A673 (cell line): ENCODE measurements around the gene SV2C. TPM values are rescaled to one million over a fixed set of nuclear protein-coding genes. Genes with fewer than 3 reads are reported as not detected.
A peak's percentile ranks its signal among the peaks of the same experiment; 100 is the strongest.

Experiments used
- BruUV-seq: library from RNA; stranded (reverse); fragments of 400-500 nt; replicated peaks from 2 replicates; lab custom pipeline; 2021; lab: Mats Ljungman, UMichigan
- CTCF ChIA-PET: fragments of 300-600 bp; sonication (Branson Sonifier 250); formaldehyde crosslinking; loops from one replicate; lab custom pipeline; 2022; ENCODE audit warnings: antibody characterized with exemption; lab: Charles Lee
- POLR2A ChIA-PET: fragments of 300-600 bp; sonication (Branson Sonifier 250); formaldehyde crosslinking; loops from one replicate; lab custom pipeline; 2022; ENCODE audit warnings: antibody characterized with exemption; ENCODE audit not compliant: low non-redundant PET; lab: Charles Lee
- DNase-seq: peaks from one replicate; pipeline ENCODE4 v3.0.0-alpha.2; 2015; ENCODE audit warnings: low spot score
- H3K27ac ChIP-seq: fragments of 200-600 bp; sonication (generic); 2 replicates; pipeline ENCODE4 v1.5.1; 2016; ENCODE audit warnings: mixed run types, low read depth, mild to moderate bottlenecking, mixed read lengths, antibody characterized with exemption, low read length; ENCODE audit not compliant: poor library complexity, severe bottlenecking
- H3K27me3 ChIP-seq: fragments of 200-600 bp; sonication (generic); replicated peaks from 2 replicates; pipeline ENCODE4 v1.6.1; 2017; ENCODE audit warnings: mixed run types, low read depth, mild to moderate bottlenecking, mixed read lengths, antibody characterized with exemption, low read length; ENCODE audit not compliant: insufficient read depth, poor library complexity
- H3K36me3 ChIP-seq: fragments of 200-600 bp; sonication (generic); 2 replicates; pipeline ENCODE4 v1.6.1; 2016; ENCODE audit warnings: mixed run types, mild to moderate bottlenecking, mixed read lengths, antibody characterized with exemption, low read length; ENCODE audit not compliant: insufficient read depth, poor library complexity, severe bottlenecking
- H3K4me1 ChIP-seq: fragments of 200-600 bp; sonication (generic); 2 replicates; pipeline ENCODE4 v1.6.1; 2017; ENCODE audit warnings: mixed run types, mild to moderate bottlenecking, mixed read lengths, antibody characterized with exemption, low read length; ENCODE audit not compliant: insufficient read depth, poor library complexity, severe bottlenecking
- H3K4me3 ChIP-seq: fragments of 200-600 bp; sonication (generic); 2 replicates; pipeline ENCODE4 v1.5.1; 2016; ENCODE audit warnings: low read depth, mixed run types, mild to moderate bottlenecking, mixed read lengths, low read length; ENCODE audit not compliant: poor library complexity, severe bottlenecking
- H3K9me3 ChIP-seq: fragments of 200-600 bp; sonication (generic); 2 replicates; pipeline ENCODE4 v1.6.1; 2016; ENCODE audit warnings: mixed run types, low read depth, mild to moderate bottlenecking, mixed read lengths, antibody characterized with exemption, low read length; ENCODE audit not compliant: poor library complexity, severe bottlenecking
- CTCF ChIP-seq: fragments of 300-800, 200-600 bp; sonication (generic); conservative IDR thresholded peaks from 2 replicates; pipeline ENCODE4 v1.5.1; 2017; ENCODE audit warnings: low read depth, mild to moderate bottlenecking, antibody characterized with exemption, low read length, moderate library complexity, mixed read lengths
- EZH2 ChIP-seq: fragments of 200-600 bp; sonication (generic); IDR thresholded peaks from 2 replicates; pipeline ENCODE4 v1.6.1; 2017; ENCODE audit warnings: borderline replicate concordance, low read depth, mild to moderate bottlenecking, mixed read lengths, antibody characterized with exemption, low read length; ENCODE audit not compliant: poor library complexity, severe bottlenecking
- intact Hi-C: fragments of 100-400 bp; cut with micrococcal nuclease; formaldehyde crosslinking; loops from one replicate; pipeline ENCODE4 v1.10.0; 2022; ENCODE audit not compliant: unreplicated experiment
- total RNA-seq: library from RNA; stranded (reverse); gene quantifications from 2 replicates; pipeline ENCODE4 v1.2.3, GENCODE V29; 2021

SV2C gene
- total RNA-seq, 1 experiment from 2014 or later, result 3.1 TPM

- Histone ChIP-seq H3K27ac (no peak overlapping the region), H3K9me3 (no peaks in the 10 kb centered on the region), H3K4me3 (no peak overlapping the region), H3K36me3 (no peaks in the 10 kb centered on the region), H3K27me3 (peaks cover 2% of the 10 kb centered on the region), H3K4me1 (no peaks in the 10 kb centered on the region)
- POLR2A ChIA-PET, result no interaction called here
- BruUV-seq, result no TSS peak
- TF ChIP-seq CTCF (no peak), EZH2 (no peak)
- DNase-seq, result no peak
- intact Hi-C loops, result no loop called here
- CTCF ChIA-PET, result no interaction called here
Observed at GRCh38 chr5:76069061-76069735, 14.0 kb upstream of the SV2C start.

GRCh38 chr5:76074487-76075065 lies 8.6 kb upstream of the SV2C start:
- CTCF ChIA-PET, result interaction anchor here (1.0 to 1.2 kb wide), 2 partner anchors 100 to 182 kb away, joined by 5 to 10 read pairs; no protein-coding TSS in a partner anchor
- intact Hi-C loops, result loop anchor here (2.0 to 10.0 kb wide), 2 partner anchors 182 to 470 kb away; no protein-coding TSS in a partner anchor
- BruUV-seq, result no TSS peak

More at GRCh38 chr5:76074487-76075065, 8.6 kb upstream of the SV2C start:
- no peaks in the 10 kb centered on the region for H3K36me3 ChIP-seq
- DNase-seq, result peak; percentile 56
- POLR2A ChIA-PET, result no interaction called here
- H3K9me3 ChIP-seq, result no peaks in the 10 kb centered on the region
- TF ChIP-seq EZH2, result no peak
- peak; percentile 74 for TF ChIP-seq CTCF
- H3K4me1 ChIP-seq, result no peaks in the 10 kb centered on the region
- H3K27me3 ChIP-seq, result peaks cover 30% of the 10 kb centered on the region
- H3K27ac ChIP-seq, result no peak overlapping the region
- no peak overlapping the region for H3K4me3 ChIP-seq
